ENCODE measurements around the gene CASP14. TPM values are rescaled to one million over a fixed set of nuclear protein-coding genes. Genes with fewer than 3 reads are reported as not detected.

CASP14 gene
- total RNA-seq, 2 experiments from 2014 or later: not detected

DNA sequence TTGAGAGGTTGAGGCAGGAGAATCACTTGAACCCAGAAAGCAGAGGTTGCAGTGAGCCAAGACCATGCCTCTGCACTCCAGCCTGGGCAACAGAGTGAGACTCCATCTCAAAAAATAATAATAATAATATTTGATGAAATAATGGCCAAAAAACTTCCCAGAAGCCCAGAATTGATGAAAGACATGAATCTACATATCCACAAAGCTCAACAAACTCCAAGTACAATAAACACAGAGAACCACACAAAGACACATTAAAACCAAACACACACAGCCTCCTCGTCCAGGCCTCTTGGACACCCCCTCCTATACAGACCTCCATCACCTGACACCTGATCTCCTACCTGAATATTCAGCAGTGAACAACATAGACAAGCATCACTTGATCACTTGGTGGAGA is 54.7 kb downstream of the CASP14 start:
- H3K9me3 ChIP-seq (ENCODE audit: low read length): no peaks in the 10 kb centered on the region
- no TSS peak for BruUV-seq (replicated peaks)
- H4K20me1 ChIP-seq (ENCODE audit: insufficient read depth, low read length): no peaks in the 10 kb centered on the region
- H3K79me2 ChIP-seq (ENCODE audit: insufficient read depth, low read depth, low read length): no peaks in the 10 kb centered on the region
- no peaks in the 10 kb centered on the region for H3K9me2 ChIP-seq (ENCODE audit: insufficient read depth, low read length)
- ChIA-PET CTCF (ENCODE audit: unreplicated experiment) (no interaction called here), POLR2A (interaction anchor here (0.5 kb wide), 1 partner anchor 41 kb away, joined by 3 read pairs; no protein-coding TSS in a partner anchor)
- H3K4me3 ChIP-seq (ENCODE audit: low read depth, low read length, poor library complexity, severe bottlenecking): no peak overlapping the region
- TF ChIP-seq CTCF (conservative IDR thresholded peaks at IDR 0.05; ENCODE audit: low read length) (no peak), EZH2phosphoT487 (IDR thresholded peaks at IDR 0.05; ENCODE audit: borderline replicate concordance, low read depth, low read length) (no peak)
- intact Hi-C loops (cut with micrococcal nuclease; ENCODE audit: unreplicated experiment): no loop called here
- no peak overlapping the region for H3K27ac ChIP-seq (ENCODE audit: low read depth, low read length, poor library complexity, severe bottlenecking)
- no peak for DNase-seq (ENCODE audit: low spot score)
- H2AFZ ChIP-seq (ENCODE audit: low read length): no peak overlapping the region
- no peak overlapping the region for H3K4me2 ChIP-seq (ENCODE audit: low read length)
- H3K4me1 ChIP-seq (ENCODE audit: insufficient read depth, low read length, poor library complexity, severe bottlenecking): no peaks in the 10 kb centered on the region
- H3K36me3 ChIP-seq (ENCODE audit: insufficient read depth, low read length): no peaks in the 10 kb centered on the region

- H3K36me3 ChIP-seq (ENCODE audit: insufficient read depth, low read length): no peaks in the 10 kb centered on the region
- H3K4me2 ChIP-seq (ENCODE audit: low read length): no peak overlapping the region
- no peaks in the 10 kb centered on the region for H3K79me2 ChIP-seq (ENCODE audit: insufficient read depth, low read depth, low read length)
- H2AFZ ChIP-seq (ENCODE audit: low read length): no peak overlapping the region
- intact Hi-C loops (cut with micrococcal nuclease; ENCODE audit: unreplicated experiment): no loop called here
- no peak for DNase-seq (ENCODE audit: low spot score)
- TF ChIP-seq EZH2phosphoT487 (IDR thresholded peaks at IDR 0.05; ENCODE audit: borderline replicate concordance, low read depth, low read length) (no peak), CTCF (conservative IDR thresholded peaks at IDR 0.05; ENCODE audit: low read length) (no peak)
- H3K4me1 ChIP-seq (ENCODE audit: insufficient read depth, low read length, poor library complexity, severe bottlenecking): no peaks in the 10 kb centered on the region
- BruUV-seq (replicated peaks): no TSS peak
- POLR2A ChIA-PET: no interaction called here
- CTCF ChIA-PET (ENCODE audit: unreplicated experiment): no interaction called here
- H3K9me3 ChIP-seq (ENCODE audit: low read length): no peaks in the 10 kb centered on the region
- H3K27ac ChIP-seq (ENCODE audit: low read depth, low read length, poor library complexity, severe bottlenecking): no peak overlapping the region
- H4K20me1 ChIP-seq (ENCODE audit: insufficient read depth, low read length): no peaks in the 10 kb centered on the region
- H3K9me2 ChIP-seq (ENCODE audit: insufficient read depth, low read length): no peaks in the 10 kb centered on the region
- no peak overlapping the region for H3K4me3 ChIP-seq (ENCODE audit: low read depth, low read length, poor library complexity, severe bottlenecking)
Observed at GRCh38 chr19:15104411-15104810, 55.1 kb downstream of the CASP14 start.

- intact Hi-C loops (cut with micrococcal nuclease; ENCODE audit: unreplicated experiment): no loop called here
- no peak overlapping the region for H3K4me2 ChIP-seq (ENCODE audit: low read length)
- ChIA-PET CTCF (ENCODE audit: unreplicated experiment) (no interaction called here), POLR2A (no interaction called here)
- DNase-seq (ENCODE audit: low spot score): no peak
- no TSS peak for BruUV-seq (replicated peaks)
- H3K4me1 ChIP-seq (ENCODE audit: insufficient read depth, low read length, poor library complexity, severe bottlenecking): no peaks in the 10 kb centered on the region
- H2AFZ ChIP-seq (ENCODE audit: low read length): no peak overlapping the region
- TF ChIP-seq CTCF (conservative IDR thresholded peaks at IDR 0.05; ENCODE audit: low read length): no peak
- no peak for TF ChIP-seq EZH2phosphoT487 (IDR thresholded peaks at IDR 0.05; ENCODE audit: borderline replicate concordance, low read depth, low read length)
- H3K9me2 ChIP-seq (ENCODE audit: insufficient read depth, low read length): no peaks in the 10 kb centered on the region
- H3K9me3 ChIP-seq (ENCODE audit: low read length): no peaks in the 10 kb centered on the region
- H3K36me3 ChIP-seq (ENCODE audit: insufficient read depth, low read length): no peaks in the 10 kb centered on the region
- H3K79me2 ChIP-seq (ENCODE audit: insufficient read depth, low read depth, low read length): no peaks in the 10 kb centered on the region
- no peak overlapping the region for H3K4me3 ChIP-seq (ENCODE audit: low read depth, low read length, poor library complexity, severe bottlenecking)
- no peak overlapping the region for H3K27ac ChIP-seq (ENCODE audit: low read depth, low read length, poor library complexity, severe bottlenecking)
- no peaks in the 10 kb centered on the region for H4K20me1 ChIP-seq (ENCODE audit: insufficient read depth, low read length)
Observed at GRCh38 chr19:15105044-15105443, 55.8 kb downstream of the CASP14 start.

Measured in OCI-LY7 (cell line).